Loucy (cell line): Measurements from ENCODE around the gene PANK3.

Source experiments
- CTCF ChIP-seq: fragments of 200-600 bp; sonication (generic); conservative IDR thresholded peaks from 2 replicates; pipeline ENCODE4 v1.5.1; 2014; ENCODE audit warnings: mild to moderate bottlenecking, antibody characterized with exemption, low read length
- EZH2phosphoT487 ChIP-seq: fragments of 200-600 bp; IDR thresholded peaks from 2 replicates; pipeline ENCODE4 v1.6.1; 2018; ENCODE audit warnings: antibody characterized with exemption, mild to moderate bottlenecking, moderate library complexity, borderline replicate concordance

GRCh38 chr5:168579488-168580226 lies 489 bp upstream of the PANK3 start:
- TF ChIP-seq CTCF (no peak), EZH2phosphoT487 (no peak)
